NCI-H1694 treated with DMSO at 0.1 percent for 48 hours (cell line): Measurements from ENCODE around the gene PTPN3.
A peak's percentile ranks its signal among the peaks of the same experiment; 100 is the strongest.

Source experiments
- DNase-seq: peaks from one replicate; lab custom pipeline; 2025; lab: John Stamatoyannopoulos, UW

Gene PTPN3

GRCh38 chr9:109454041-109454440 is 44.1 kb downstream of the PTPN3 start:
- DNase-seq, result no peak

DNA sequence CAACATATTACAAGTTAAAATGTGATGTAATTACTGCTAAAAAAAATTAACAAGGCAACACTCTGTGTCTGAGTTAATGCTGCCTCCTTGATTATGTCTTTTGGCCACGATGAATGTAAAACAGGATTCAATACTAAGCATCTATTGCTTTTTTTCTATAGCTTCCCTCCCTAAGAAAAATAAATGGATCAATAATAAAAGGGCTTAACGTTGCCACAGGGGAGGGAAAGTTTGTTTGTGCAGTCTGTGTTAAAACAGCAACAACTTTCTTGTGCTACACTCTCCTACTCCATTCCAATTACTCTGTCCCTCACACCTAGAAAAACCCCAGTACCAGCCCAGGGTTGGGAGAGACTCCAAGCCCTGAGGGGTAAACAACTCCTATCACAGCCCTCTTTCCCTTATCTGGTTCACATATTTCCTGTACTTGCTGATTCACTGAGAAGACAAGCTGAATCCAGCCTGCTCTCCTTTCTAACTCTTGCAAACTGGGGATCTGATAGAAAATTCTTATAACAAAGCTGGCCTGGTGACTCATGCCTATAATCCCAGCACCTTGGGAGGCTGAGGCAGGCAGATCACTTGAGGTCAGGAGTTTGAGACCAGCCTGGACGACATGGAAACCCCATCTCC is 44.8 kb downstream of the PTPN3 start:
- DNase-seq, result no peak

GRCh38 chr9:109452761-109453160 is 45.3 kb downstream of the PTPN3 start:
- DNase-seq, result no peak

DNA sequence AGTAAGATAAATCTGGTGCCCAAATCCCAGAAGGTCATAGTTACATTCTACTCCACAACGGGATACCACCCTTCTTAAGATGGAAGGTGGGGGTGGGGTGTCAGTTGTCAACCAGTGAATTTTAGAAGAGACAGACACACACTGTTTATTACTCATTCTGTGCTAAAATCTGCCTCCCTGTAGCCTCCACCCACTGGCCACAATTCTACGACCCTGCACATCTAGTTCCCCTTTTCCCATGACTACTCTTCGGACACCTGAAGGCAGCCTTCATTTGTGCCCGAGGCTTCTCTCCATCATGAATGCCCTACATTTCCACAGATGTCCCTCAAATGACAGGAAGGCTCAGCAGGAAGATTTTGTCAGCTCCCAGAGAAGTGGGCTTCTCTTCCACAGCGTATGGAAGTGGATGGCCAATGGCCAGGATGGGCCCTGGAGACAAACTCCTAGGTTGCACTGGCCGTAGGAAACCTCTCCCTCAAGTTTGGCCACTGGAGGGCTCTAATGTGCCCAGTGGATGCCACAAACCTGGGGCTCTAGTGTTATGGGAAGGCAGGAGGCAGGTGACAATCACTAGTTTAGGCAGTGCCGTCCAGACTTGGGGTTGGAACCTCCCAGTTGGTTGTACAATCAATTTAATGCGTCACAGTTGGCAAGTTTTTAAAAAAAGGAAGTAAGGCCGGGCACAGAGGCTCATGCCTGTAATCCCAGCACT is 46.6 kb downstream of the PTPN3 start:
- DNase-seq, result no peak

- DNase-seq, result no peak
These were observed 47.8 kb downstream of the PTPN3 start for GRCh38 chr9:109450346-109450745.

- no peak for DNase-seq
These were observed 48.9 kb downstream of the PTPN3 start for GRCh38 chr9:109449036-109449798.

DNA sequence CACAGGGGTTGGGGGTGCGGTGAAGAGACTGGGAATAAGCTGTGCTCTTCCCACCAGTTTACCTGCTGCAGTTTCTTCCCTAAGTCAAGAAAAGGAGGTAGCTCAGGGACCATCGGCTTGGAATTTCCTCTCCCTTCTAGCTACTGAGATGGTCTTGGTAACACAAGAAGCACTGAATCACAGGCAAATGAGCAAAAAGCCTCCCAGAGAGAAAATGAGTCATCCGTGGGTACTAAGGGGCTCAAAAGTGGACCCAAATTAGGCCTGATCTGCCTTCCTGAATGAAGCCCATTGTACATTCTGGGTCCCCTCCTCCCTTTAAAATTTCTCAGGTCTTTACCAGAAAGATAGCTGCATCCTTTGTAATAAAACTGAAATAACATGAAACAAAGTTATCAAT is 49.9 kb downstream of the PTPN3 start:
- DNase-seq, result no peak

DNA sequence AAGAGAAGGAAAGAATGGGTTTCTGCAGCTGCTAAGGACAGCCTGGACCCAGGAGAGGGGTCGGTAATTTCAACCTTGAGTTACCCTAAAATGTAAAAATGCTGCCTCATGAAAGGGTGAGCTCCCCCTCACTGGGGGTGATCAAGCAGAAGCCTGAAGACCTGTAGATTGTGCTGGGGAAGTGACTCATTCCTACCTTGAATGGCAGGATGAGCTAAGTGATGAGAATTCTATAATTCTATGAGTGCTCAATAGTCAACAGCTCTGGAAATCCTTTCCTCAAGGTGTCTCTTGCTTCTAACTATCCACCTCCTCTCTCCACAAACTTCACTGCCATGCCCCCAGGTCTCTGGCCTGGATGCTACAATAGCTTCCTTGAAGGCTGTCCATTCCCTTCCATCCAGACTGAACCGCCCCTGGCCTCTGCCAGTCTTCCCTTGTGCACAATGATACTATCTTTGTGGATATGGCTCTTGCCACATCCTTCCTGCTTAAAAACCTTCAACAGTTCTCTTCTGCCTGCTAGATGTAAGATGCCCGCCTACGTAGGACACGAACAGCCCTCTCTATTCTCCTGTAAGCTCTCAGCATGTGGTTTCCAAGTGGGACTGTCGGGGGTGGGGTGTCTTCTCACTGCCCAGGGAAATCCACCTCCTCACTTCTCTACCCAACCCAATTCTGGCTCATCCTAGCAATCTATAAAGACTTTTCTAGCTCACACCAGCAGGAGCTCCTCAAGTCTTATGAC is 50.6 kb downstream of the PTPN3 start:
- DNase-seq, result no peak

DNA sequence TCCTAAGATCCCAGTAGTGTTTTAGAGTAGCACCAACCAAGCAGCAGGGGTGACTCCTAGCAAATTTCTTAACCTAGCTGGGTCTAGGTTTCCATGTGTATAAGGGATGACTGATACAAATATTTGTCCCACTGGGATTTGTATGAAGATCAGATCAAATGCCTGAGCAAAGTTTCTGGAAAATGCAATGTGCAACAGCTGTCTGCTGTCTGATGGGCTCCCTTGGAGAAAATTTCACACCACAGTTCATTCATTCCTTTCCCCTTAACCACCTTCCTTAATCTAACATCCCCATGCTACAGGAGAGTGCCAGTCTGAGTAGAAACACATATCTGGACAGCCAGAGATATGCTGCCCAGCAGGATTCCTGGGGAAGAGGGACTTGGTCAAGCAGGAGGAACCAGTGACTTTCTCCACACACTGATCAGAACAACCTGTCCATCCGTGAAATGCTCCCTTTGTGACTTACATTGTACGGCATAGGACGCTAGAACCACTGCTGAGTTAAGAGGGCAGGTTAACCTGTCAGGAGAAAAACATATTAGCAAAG is 53.3 kb downstream of the PTPN3 start:
- DNase-seq, result no peak

DNA sequence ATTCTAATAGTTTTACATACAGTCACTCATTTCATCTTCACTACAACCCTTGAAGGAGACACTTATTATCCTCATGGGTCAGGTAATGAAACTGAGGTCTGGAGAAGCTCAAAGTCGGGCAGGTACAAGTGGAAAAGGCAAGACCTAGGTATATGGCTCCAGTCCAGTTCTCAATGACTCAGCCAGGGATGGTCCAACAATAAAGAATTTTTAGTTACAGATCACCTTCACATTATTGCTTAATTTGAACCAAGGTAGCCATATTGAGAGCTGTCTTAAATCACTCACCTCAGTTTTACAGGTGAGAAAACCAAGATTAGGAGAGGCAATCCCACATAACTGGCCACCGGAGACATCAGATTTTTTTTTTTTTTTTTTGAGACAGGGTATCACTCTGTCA is 55.4 kb downstream of the PTPN3 start:
- no peak for DNase-seq

- no peak for DNase-seq
These were observed 56.8 kb downstream of the PTPN3 start for GRCh38 chr9:109441296-109441695.

GRCh38 chr9:109440797-109441287 is 57.3 kb downstream of the PTPN3 start:
- DNase-seq, result peak; percentile 34

DNA sequence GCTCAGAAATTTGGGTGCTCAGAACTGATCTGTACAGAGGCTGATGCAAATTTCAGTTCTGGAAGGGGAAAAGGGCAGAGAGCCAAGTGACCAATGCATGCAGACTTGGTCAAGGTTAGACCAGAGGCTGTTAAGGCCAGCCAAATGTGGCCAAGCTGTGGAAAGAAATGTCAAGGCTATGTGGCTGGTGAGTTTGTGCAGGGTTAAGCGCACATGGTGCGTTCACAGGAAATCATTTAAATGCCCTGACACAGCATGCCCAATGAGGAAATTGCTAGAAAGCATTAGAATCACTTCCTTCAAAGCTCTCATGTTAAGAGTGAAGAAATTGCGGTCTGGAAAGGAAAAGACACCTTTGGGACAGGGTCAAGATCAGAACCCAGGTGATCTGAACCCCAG is 58.0 kb downstream of the PTPN3 start:
- DNase-seq, result no peak

DNA sequence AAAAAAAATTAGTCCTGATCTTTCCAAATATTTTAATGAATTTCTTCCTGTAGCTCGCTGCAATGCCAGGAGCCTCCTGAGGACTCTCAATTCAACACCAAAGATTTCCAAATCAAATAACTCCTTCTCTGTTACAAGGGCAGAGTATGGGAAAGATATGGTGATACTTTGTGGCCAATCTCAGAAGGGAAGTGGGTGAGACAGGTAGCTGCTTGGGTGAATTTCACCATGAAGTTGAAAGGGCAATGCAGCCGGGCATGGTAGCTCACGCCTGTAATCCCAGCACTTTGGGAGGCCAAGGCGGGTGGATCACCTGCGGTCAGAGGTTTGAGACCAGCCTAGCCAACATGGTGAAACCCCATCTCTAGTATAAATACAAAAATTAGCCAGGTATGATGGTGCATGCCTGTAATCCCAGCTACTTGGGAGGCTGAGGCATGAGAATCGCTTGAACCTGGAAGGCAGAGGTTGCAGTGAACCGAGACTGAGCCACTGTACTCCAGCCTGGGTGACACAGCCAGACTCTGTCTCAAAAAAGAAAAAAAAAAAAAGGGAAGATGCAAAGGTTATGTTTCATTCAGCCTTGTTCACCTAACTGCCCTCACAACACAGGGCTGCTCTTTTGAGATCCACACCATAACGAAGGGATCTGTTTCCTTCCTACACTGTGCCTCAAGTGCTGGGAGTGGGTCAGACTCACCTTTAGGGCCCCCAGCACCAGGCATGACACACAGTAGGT is 58.6 kb downstream of the PTPN3 start:
- DNase-seq, result no peak

GRCh38 chr9:109437286-109437685 is 60.8 kb downstream of the PTPN3 start:
- DNase-seq, result no peak

DNA sequence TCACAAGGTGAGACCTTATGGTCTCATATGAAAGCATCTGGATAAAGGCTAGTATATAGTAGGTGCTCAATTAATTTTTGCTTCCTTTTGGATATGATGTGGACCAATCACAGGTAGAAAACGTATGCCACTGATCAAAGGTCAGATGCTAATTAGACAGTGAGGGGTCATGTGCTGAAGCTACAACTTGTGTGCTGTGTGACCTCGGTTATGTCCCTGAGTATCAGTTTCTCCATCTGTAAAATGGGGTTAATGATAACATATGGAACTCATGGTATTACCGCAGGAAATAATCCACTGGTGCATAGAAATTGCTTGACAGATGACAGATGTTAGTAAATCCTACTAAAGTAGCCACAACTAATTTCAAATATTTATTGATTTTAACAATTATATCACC is 62.0 kb downstream of the PTPN3 start:
- DNase-seq, result no peak

GRCh38 chr9:109433476-109433875 is 64.6 kb downstream of the PTPN3 start:
- DNase-seq, result no peak

GRCh38 chr9:109430231-109430630 is 67.9 kb downstream of the PTPN3 start:
- DNase-seq, result no peak

- DNase-seq, result no peak
These were observed 69.3 kb downstream of the PTPN3 start for GRCh38 chr9:109428854-109429253.

GRCh38 chr9:109427886-109428285 is 70.2 kb downstream of the PTPN3 start:
- DNase-seq, result no peak
